AG08396 (cell line): ENCODE data around the gene NRG3.

Experiments
- DNase-seq: peaks from one replicate; pipeline ENCODE4 v3.0.0; 2012; ENCODE audit warnings: low spot score, mixed read lengths

NRG3 gene

GRCh38 chr10:82221056-82221455 is 346.1 kb downstream of the NRG3 start:
- DNase-seq, result no peak

- DNase-seq, result no peak
These were observed 346.7 kb downstream of the NRG3 start for GRCh38 chr10:82221601-82222149.

GRCh38 chr10:82228701-82229100 is 353.7 kb downstream of the NRG3 start:
- DNase-seq, result no peak

- no peak for DNase-seq
These were observed 359.2 kb downstream of the NRG3 start for GRCh38 chr10:82234173-82234572.

GRCh38 chr10:82236084-82236731 is 361.2 kb downstream of the NRG3 start:
- DNase-seq, result no peak

- no peak for DNase-seq
These were observed 363.3 kb downstream of the NRG3 start for GRCh38 chr10:82238291-82238690.

GRCh38 chr10:82240408-82240807 is 365.4 kb downstream of the NRG3 start:
- no peak for DNase-seq

- no peak for DNase-seq
These were observed 367.8 kb downstream of the NRG3 start for GRCh38 chr10:82242778-82243177.

GRCh38 chr10:82245157-82245556 is 370.2 kb downstream of the NRG3 start:
- no peak for DNase-seq

- DNase-seq, result no peak
These were observed 371.0 kb downstream of the NRG3 start for GRCh38 chr10:82245906-82246560.

- DNase-seq, result no peak
These were observed 374.1 kb downstream of the NRG3 start for GRCh38 chr10:82249141-82249540.

GRCh38 chr10:82251222-82251906 is 376.4 kb downstream of the NRG3 start:
- DNase-seq, result no peak

- DNase-seq, result no peak
These were observed 377.1 kb downstream of the NRG3 start for GRCh38 chr10:82252081-82252480.

- no peak for DNase-seq
These were observed 379.2 kb downstream of the NRG3 start for GRCh38 chr10:82254237-82254636.

GRCh38 chr10:82256275-82256674 is 381.3 kb downstream of the NRG3 start:
- DNase-seq, result no peak

- DNase-seq, result no peak
These were observed 391.4 kb downstream of the NRG3 start for GRCh38 chr10:82266438-82266837.

GRCh38 chr10:82267014-82267413 is 392.0 kb downstream of the NRG3 start:
- DNase-seq, result no peak

GRCh38 chr10:82267465-82267864 is 392.5 kb downstream of the NRG3 start:
- no peak for DNase-seq

- DNase-seq, result no peak
These were observed 393.0 kb downstream of the NRG3 start for GRCh38 chr10:82267960-82268359.

- DNase-seq, result no peak
These were observed 402.6 kb downstream of the NRG3 start for GRCh38 chr10:82277591-82277990.

GRCh38 chr10:82278401-82279182 is 403.6 kb downstream of the NRG3 start:
- no peak for DNase-seq

- DNase-seq, result no peak
These were observed 407.9 kb downstream of the NRG3 start for GRCh38 chr10:82282782-82283456.
